HepG2 (cell line): ENCODE data around the gene ARFGEF3. TPM values are rescaled to one million over a fixed set of nuclear protein-coding genes. Genes with fewer than 3 reads are reported as not detected.

Experiments
- ATAC-seq: fragments of 200-7000 bp; cut with Tn5 transposase; 3 replicates; pipeline ENCODE4 v1.9.1; 2020; ENCODE audit warnings: mild to moderate bottlenecking, moderate library complexity
- BruUV-seq: library from RNA; stranded (reverse); fragments of 400-500 nt; replicated peaks from 2 replicates; lab custom pipeline; 2021; lab: Mats Ljungman, UMichigan
- CTCF ChIA-PET: fragments of 300-600 bp; formaldehyde crosslinking; extraction: SDS; loops from one replicate; lab custom pipeline; 2021; ENCODE audit warnings: low total read pairs, inconsistent platforms, low intra/inter-chr PET ratio; lab: Yijun Ruan, JAX
- POLR2A ChIA-PET: fragments of 350-600 bp; sonication (Branson Sonifier 250); formaldehyde crosslinking; loops from one replicate; lab custom pipeline; 2020; ENCODE audit warnings: antibody characterized with exemption, inconsistent platforms; lab: Yijun Ruan, JAX
- DNase-seq: peaks from one replicate; pipeline ENCODE4 v3.0.0-alpha.2; 2015; ENCODE audit warnings: low spot score
- FAIRE-seq: peaks from 3 replicates; lab custom pipeline; 2011; peaks lifted over from hg19 to GRCh38; lab: Jason Lieb, UNC
- H2AFZ ChIP-seq: one replicate; pipeline ENCODE4 v1.6.1; 2011; ENCODE audit warnings: low read length, inconsistent platforms
- H3K27ac ChIP-seq: fragments of 300-600 bp; 3 replicates; pipeline ENCODE4 v1.8.0; 2011; ENCODE audit warnings: mixed run types, mild to moderate bottlenecking, mixed read lengths, low read length, inconsistent platforms; ENCODE audit not compliant: insufficient read depth; ENCODE audit errors: extremely low read length
- H3K27me3 ChIP-seq, 2 experiments: fragments of 200-600 bp in 1 of 2; 2 replicates in 1 of 2; 3 replicates in 1 of 2; pipeline versions ENCODE4 v1.6.0 to v1.8.0; 2011; ENCODE audit warnings: low read length in 2 of 2, mild to moderate bottlenecking in 2 of 2, moderate library complexity in 2 of 2, inconsistent platforms in 1 of 2; ENCODE audit not compliant: insufficient read depth in 2 of 2, control insufficient read depth in 1 of 2
- H3K36me3 ChIP-seq, 2 experiments: fragments of 200-600 bp in 1 of 2; replicated peaks in 1 of 2; 2 replicates in 1 of 2; 3 replicates in 1 of 2; pipeline versions ENCODE4 v1.5.1 to v1.8.0; 2011; ENCODE audit warnings: low read length in 2 of 2, inconsistent platforms in 1 of 2; ENCODE audit not compliant: insufficient read depth in 2 of 2, control insufficient read depth in 1 of 2
- H3K4me1 ChIP-seq: 2 replicates; pipeline ENCODE4 v1.5.1; 2012; ENCODE audit warnings: low read length, inconsistent platforms; ENCODE audit not compliant: insufficient read depth
- H3K4me2 ChIP-seq: 2 replicates; pipeline ENCODE4 v1.6.0; 2011; ENCODE audit warnings: low read depth, low read length, inconsistent platforms
- H3K4me3 ChIP-seq, 3 experiments: fragments of 200-600 bp in 1 of 3; sonication (generic), shearing (Covaris generic) in 1 of 3; replicated peaks in 1 of 3; 2 replicates each; pipeline ENCODE4 v1.5.1; 2011 to 2016; ENCODE audit warnings: low read length in 3 of 3, inconsistent platforms in 2 of 3, low read depth in 2 of 3, mild to moderate bottlenecking in 2 of 3, control low read depth in 1 of 3, mixed read lengths in 1 of 3; ENCODE audit not compliant: insufficient read depth in 1 of 3
- H3K79me2 ChIP-seq: one replicate; pipeline ENCODE4 v1.6.1; 2011; ENCODE audit warnings: low read length, inconsistent platforms; ENCODE audit not compliant: insufficient read depth
- H3K9ac ChIP-seq: 2 replicates; pipeline ENCODE4 v1.6.0; 2011; ENCODE audit warnings: mild to moderate bottlenecking, low read depth, low read length, inconsistent platforms; ENCODE audit not compliant: insufficient read depth
- H3K9me3 ChIP-seq: 2 replicates; pipeline ENCODE4 v1.5.1; 2012; ENCODE audit warnings: mild to moderate bottlenecking, low read length
- H4K20me1 ChIP-seq: 2 replicates; pipeline ENCODE4 v1.6.0; 2011; ENCODE audit warnings: inconsistent platforms, mild to moderate bottlenecking, low read length, moderate library complexity; ENCODE audit not compliant: insufficient read depth
- CREB3 ChIP-seq: sonication (generic); formaldehyde crosslinking; IDR thresholded peaks from 2 replicates; pipeline ENCODE4 v1.5.0; 2020; ENCODE audit warnings: missing genetic modification reagents
- NONO ChIP-seq, 2 experiments: fragments of 450-650 bp in 1 of 2; sonication (generic) in 1 of 2; formaldehyde crosslinking in 1 of 2; IDR thresholded peaks in 1 of 2; conservative IDR thresholded peaks in 1 of 2; 2 replicates each; pipeline versions ENCODE4 v1.6.1 to v1.8.0; 2017 to 2022; ENCODE audit warnings: mild to moderate bottlenecking in 1 of 2, missing genetic modification reagents in 1 of 2, moderate library complexity in 1 of 2
- RARA ChIP-seq: IDR thresholded peaks from 2 replicates; pipeline ENCODE4 v1.6.1; 2016; ENCODE audit warnings: missing genetic modification reagents, missing compliant biosample characterization
- ZSCAN31 ChIP-seq: sonication (generic); formaldehyde crosslinking; IDR thresholded peaks from 2 replicates; pipeline ENCODE4 v1.5.0; 2020; ENCODE audit warnings: low read depth, mild to moderate bottlenecking, missing genetic modification reagents
- WGBS: methylation state at CpG from one replicate; pipeline ENCODE4 v1.1.6; 2017; ENCODE audit warnings: low lambda C conversion rate; 5-methylcytosine and 5-hydroxymethylcytosine counted together
- in situ Hi-C: cut with HindIII; loops from 2 replicates; pipeline ENCODE4 v1.10.0; 2017; ENCODE audit warnings: low pct_unique_long_range_greater_than_20kb; ENCODE audit not compliant: extremely low pct_ligation_motif_present
- intact Hi-C: fragments of 100-400 bp; cut with micrococcal nuclease; formaldehyde crosslinking; loops from one replicate; pipeline ENCODE4 v1.10.0; 2022; ENCODE audit not compliant: unreplicated experiment
- polyA plus RNA-seq, 8 experiments: library from polyadenylated mRNA; depleted of rRNA in 3 of 8; stranded (reverse) in 7 of 8; unstranded in 1 of 8; fragments of >200 nt; fragmentation: Illumina TruSeq in 4 of 8; extraction: Trizol in 4 of 8; gene quantifications; 2 replicates each; pipeline versions ENCODE4 v1.2.1 to v1.2.3, GENCODE V29; 2011 to 2016; ENCODE audit warnings: low read depth in 4 of 8, missing spikeins in 1 of 8, mixed read lengths in 1 of 8; ENCODE audit not compliant: insufficient read depth in 1 of 8
- total RNA-seq, 5 experiments: library from RNA; depleted of rRNA; stranded (reverse); fragments of >200 nt; fragmentation: Illumina TruSeq; extraction: Trizol; gene quantifications; 2 replicates each; pipeline ENCODE4 v1.2.3, GENCODE V29; 2016; ENCODE audit warnings: low read depth in 1 of 5

The ARFGEF3 gene
- total and polyA plus RNA-seq, 2 of the 13 experiments (the other 11 are each of a cell fraction or from before 2014, with no cell fraction given), result 0.60 to 2.6 TPM

- TF ChIP-seq ZSCAN31, result no peak
- TF ChIP-seq RARA (CRISPR knock-in tag), result peak; percentile 67
These were observed 102.7 kb downstream of the ARFGEF3 start (continued) for GRCh38 chr6:138264372-138264880.

- H3K27ac ChIP-seq, result no peak overlapping the region
- no peaks in the 10 kb centered on the region; a peak in 1 of 5 replicates for H3K36me3 ChIP-seq
- H3K4me2 ChIP-seq, result no peak overlapping the region
- H3K4me3 ChIP-seq, result no peak overlapping the region
- no peak for TF ChIP-seq CREB3 (CRISPR knock-in tag)
- TF ChIP-seq NONO (IDR thresholded peaks at IDR 0.05), result 0 out of 2 replicates have a peak, but pooled peaks have one; percentile 76
- no peak for TF ChIP-seq NONO (CRISPR knock-in tag; conservative IDR thresholded peaks at IDR 0.05)
- in situ Hi-C loops (no loop called here), intact Hi-C loops (no loop called here)
- no peaks in the 10 kb centered on the region for H4K20me1 ChIP-seq
- no peak for FAIRE-seq
- WGBS, result 67% methylated on average over 3 of the region's 3 CpGs
- ChIA-PET CTCF (no interaction called here), POLR2A (no interaction called here)
- H3K27me3 ChIP-seq, result no peaks in the 10 kb centered on the region
- no peaks in the 10 kb centered on the region for H3K9me3 ChIP-seq
- H3K79me2 ChIP-seq, result no peaks in the 10 kb centered on the region
- no TSS peak for BruUV-seq
- no peak for DNase-seq
- H3K9ac ChIP-seq, result no peak overlapping the region
- H3K4me1 ChIP-seq, result peaks cover 29% of the 10 kb centered on the region
- ATAC-seq, result no peak
- no peak overlapping the region for H2AFZ ChIP-seq
These were observed 104.4 kb downstream of the ARFGEF3 start for GRCh38 chr6:138266095-138266494.
